ENCODE results near the gene RHBDL3.

Gene RHBDL3

GRCh38 chr17:32323046-32323445 lies 57.4 kb downstream of the RHBDL3 start:
- no peaks in the 10 kb centered on the region for H3F3A ChIP-seq (ENCODE audit: insufficient read depth, low read length)
- no peaks in the 10 kb centered on the region for H3K9me2 ChIP-seq (replicated peaks; ENCODE audit: insufficient read depth, low read length)
- H3K36me3 ChIP-seq (replicated peaks; ENCODE audit: insufficient read depth, low read length) = no peaks in the 10 kb centered on the region
- no peaks in the 10 kb centered on the region for H3K79me2 ChIP-seq (ENCODE audit: low read length)
- H3K27ac ChIP-seq (ENCODE audit: low read length) = no peak overlapping the region
- no peak overlapping the region for H3K4me3 ChIP-seq (ENCODE audit: low read length)
- no peaks in the 10 kb centered on the region for H3K9me3 ChIP-seq (replicated peaks; ENCODE audit: insufficient read depth, low read length)
- H3K27me3 ChIP-seq (replicated peaks; ENCODE audit: insufficient read depth, low read length) = no peaks in the 10 kb centered on the region
- DNase-seq = no peak
- H4K20me1 ChIP-seq (ENCODE audit: insufficient read depth, low read length) = no peaks in the 10 kb centered on the region
- H2AFZ ChIP-seq (ENCODE audit: low read length) = no peak overlapping the region
- H3K4me1 ChIP-seq (ENCODE audit: low read length) = peaks cover 12% of the 10 kb centered on the region; the same call in 1 of the 2 replicates
- no peak overlapping the region for H3K4me2 ChIP-seq (ENCODE audit: low read depth, low read length)
- H3K9ac ChIP-seq (ENCODE audit: low read length) = no peak overlapping the region
- TF ChIP-seq CTCF (IDR thresholded peaks at IDR 0.05; ENCODE audit: low read length) (no peak), EZH2phosphoT487 (IDR thresholded peaks at IDR 0.05; ENCODE audit: low read length) (no peak), EZH2 (optimal IDR thresholded peaks at IDR 0.05; ENCODE audit: low read depth, low read length) (no peak)

DNA sequence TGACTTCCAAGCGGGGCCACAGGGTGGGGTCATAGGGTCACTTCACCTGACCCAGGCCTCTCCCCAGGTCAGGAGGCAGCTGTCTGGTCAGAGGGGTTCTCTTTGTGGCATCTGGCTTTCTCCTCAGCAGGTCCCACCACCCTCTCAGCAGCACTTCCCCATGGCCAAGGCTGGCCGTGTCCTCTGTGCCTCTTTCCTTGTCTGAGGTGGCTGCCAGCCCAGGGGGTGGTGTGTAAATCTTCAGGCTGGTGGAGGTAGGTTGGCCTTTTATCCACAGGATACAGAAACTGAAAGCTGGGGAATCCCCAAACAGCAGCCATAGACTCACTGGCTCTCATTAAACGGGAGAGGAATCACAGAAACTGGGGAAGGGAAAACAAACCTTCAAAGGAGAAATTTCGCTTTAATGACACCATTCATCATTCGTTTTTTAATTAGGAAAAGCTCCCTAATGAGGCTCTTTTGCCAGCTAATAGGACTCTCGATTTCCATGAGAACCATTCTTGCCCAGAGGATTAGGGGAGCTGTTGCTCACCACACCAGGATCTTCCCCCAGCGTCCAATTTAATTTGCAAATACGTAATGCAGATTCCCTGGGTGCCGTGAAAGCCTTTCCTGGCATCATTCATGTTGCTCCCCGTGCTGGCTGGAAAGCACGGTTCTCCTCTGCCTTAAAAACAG lies 58.3 kb downstream of the RHBDL3 start:
- H3F3A ChIP-seq (ENCODE audit: insufficient read depth, low read length) = no peaks in the 10 kb centered on the region
- no peak overlapping the region for H3K27ac ChIP-seq (ENCODE audit: low read length)
- DNase-seq = peak; percentile 61
- H3K9ac ChIP-seq (ENCODE audit: low read length) = no peak overlapping the region; the same call in 1 of the 2 replicates
- TF ChIP-seq EZH2phosphoT487 (IDR thresholded peaks at IDR 0.05; ENCODE audit: low read length) (no peak), EZH2 (optimal IDR thresholded peaks at IDR 0.05; ENCODE audit: low read depth, low read length) (no peak), CTCF (IDR thresholded peaks at IDR 0.05; ENCODE audit: low read length) (no peak)
- H3K9me3 ChIP-seq (replicated peaks; ENCODE audit: insufficient read depth, low read length) = no peaks in the 10 kb centered on the region
- H3K4me1 ChIP-seq (ENCODE audit: low read length) = peaks cover 12% of the 10 kb centered on the region; the same call in 1 of the 2 replicates
- no peaks in the 10 kb centered on the region for H3K27me3 ChIP-seq (replicated peaks; ENCODE audit: insufficient read depth, low read length)
- no peaks in the 10 kb centered on the region for H4K20me1 ChIP-seq (ENCODE audit: insufficient read depth, low read length)
- no peaks in the 10 kb centered on the region for H3K79me2 ChIP-seq (ENCODE audit: low read length)
- H3K4me2 ChIP-seq (ENCODE audit: low read depth, low read length) = peak overlapping the region; percentile 47; the same call in 1 of the 2 replicates
- H3K9me2 ChIP-seq (replicated peaks; ENCODE audit: insufficient read depth, low read length) = no peaks in the 10 kb centered on the region
- peak overlapping the region; percentile 18; the same call in 1 of the 2 replicates for H3K4me3 ChIP-seq (ENCODE audit: low read length)
- H3K36me3 ChIP-seq (replicated peaks; ENCODE audit: insufficient read depth, low read length) = no peaks in the 10 kb centered on the region
- H2AFZ ChIP-seq (ENCODE audit: low read length) = peak overlapping the region; percentile 56

DNA sequence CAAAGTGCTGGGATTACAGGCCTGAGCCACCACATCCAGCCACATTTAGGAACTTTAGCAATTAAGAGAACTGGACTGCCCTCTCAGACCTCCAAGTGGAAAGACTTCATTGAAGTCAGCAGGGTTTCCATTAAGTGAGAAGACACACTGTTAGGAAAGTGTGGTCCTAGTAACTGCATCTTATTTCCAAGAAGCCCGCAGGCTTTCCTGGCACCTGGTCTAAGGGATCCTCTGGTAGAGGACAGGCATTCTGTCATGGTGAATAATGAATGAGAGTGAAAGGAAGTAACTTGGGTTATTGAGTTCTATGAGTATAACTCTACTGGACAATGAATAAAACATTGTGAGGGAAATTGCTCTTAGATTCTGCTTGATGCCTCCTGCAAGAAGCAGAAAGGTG lies 62.3 kb downstream of the RHBDL3 start:
- no peak overlapping the region for H3K27ac ChIP-seq (ENCODE audit: low read length)

More for the DNA sequence above, 62.3 kb downstream of the RHBDL3 start:
- no peaks in the 10 kb centered on the region for H4K20me1 ChIP-seq (ENCODE audit: insufficient read depth, low read length)
- no peak overlapping the region for H3K4me3 ChIP-seq (ENCODE audit: low read length)
- H3K4me2 ChIP-seq (ENCODE audit: low read depth, low read length) = no peak overlapping the region
- TF ChIP-seq EZH2 (optimal IDR thresholded peaks at IDR 0.05; ENCODE audit: low read depth, low read length) (no peak), EZH2phosphoT487 (IDR thresholded peaks at IDR 0.05; ENCODE audit: low read length) (no peak), CTCF (IDR thresholded peaks at IDR 0.05; ENCODE audit: low read length) (no peak)
- no peak overlapping the region for H2AFZ ChIP-seq (ENCODE audit: low read length)
- no peaks in the 10 kb centered on the region for H3K79me2 ChIP-seq (ENCODE audit: low read length)
- no peaks in the 10 kb centered on the region for H3K9me3 ChIP-seq (replicated peaks; ENCODE audit: insufficient read depth, low read length)
- no peaks in the 10 kb centered on the region for H3K9me2 ChIP-seq (replicated peaks; ENCODE audit: insufficient read depth, low read length)
- no peaks in the 10 kb centered on the region for H3K27me3 ChIP-seq (replicated peaks; ENCODE audit: insufficient read depth, low read length)
- no peaks in the 10 kb centered on the region for H3K36me3 ChIP-seq (replicated peaks; ENCODE audit: insufficient read depth, low read length)
- H3K4me1 ChIP-seq (ENCODE audit: low read length) = peaks cover 12% of the 10 kb centered on the region; the same call in 1 of the 2 replicates
- no peak for DNase-seq
- no peaks in the 10 kb centered on the region for H3F3A ChIP-seq (ENCODE audit: insufficient read depth, low read length)
- no peak overlapping the region for H3K9ac ChIP-seq (ENCODE audit: low read length)
